Endodermal cell (in vitro differentiated cells): ENCODE data around the gene ALOX5AP. TPM values are rescaled to one million over a fixed set of nuclear protein-coding genes. Genes with fewer than 3 reads are reported as not detected.

Experiments
- DNase-seq: peaks from one replicate; pipeline ENCODE4 v3.0.0-alpha.2; 2017
- H3K27ac ChIP-seq: 2 replicates; pipeline ENCODE4 v1.5.1; 2013; ENCODE audit warnings: mild to moderate bottlenecking, low read depth, low read length, moderate library complexity
- H3K27me3 ChIP-seq: 2 replicates; pipeline ENCODE4 v1.6.1; 2013; ENCODE audit warnings: mild to moderate bottlenecking, low read length, moderate library complexity; ENCODE audit not compliant: insufficient read depth, control insufficient read depth, poor library complexity, severe bottlenecking
- H3K36me3 ChIP-seq: 2 replicates; pipeline ENCODE4 v1.7.0; 2013; ENCODE audit warnings: mild to moderate bottlenecking, low read length, moderate library complexity; ENCODE audit not compliant: control insufficient read depth, insufficient read depth
- H3K4me1 ChIP-seq: one replicate; pipeline ENCODE4 v1.7.0; 2013; ENCODE audit warnings: low read length; ENCODE audit not compliant: control insufficient read depth, insufficient read depth
- H3K4me3 ChIP-seq: 2 replicates; pipeline ENCODE4 v1.5.1; 2013; ENCODE audit warnings: mild to moderate bottlenecking, low read length, moderate library complexity
- H3K9ac ChIP-seq: 2 replicates; pipeline ENCODE4 v1.6.1; 2013; ENCODE audit warnings: mild to moderate bottlenecking, low read length, moderate library complexity; ENCODE audit not compliant: poor library complexity, severe bottlenecking; ENCODE audit errors: extremely low read depth
- H3K9me3 ChIP-seq: 2 replicates; pipeline ENCODE4 v1.6.1; 2013; ENCODE audit warnings: mild to moderate bottlenecking, low read length, moderate library complexity; ENCODE audit not compliant: control insufficient read depth
- H3K27ac Mint-ChIP-seq: 2 replicates; pipeline ENCODE4 v1.8.0; 2020; ENCODE audit warnings: mixed read lengths
- H3K27me3 Mint-ChIP-seq: 2 replicates; pipeline ENCODE4 v1.8.0; 2021; ENCODE audit warnings: mild to moderate bottlenecking, mixed read lengths; ENCODE audit not compliant: insufficient read depth
- H3K36me3 Mint-ChIP-seq: 2 replicates; pipeline ENCODE4 v1.8.0; 2020; ENCODE audit warnings: low read depth, mixed read lengths
- H3K4me1 Mint-ChIP-seq: 2 replicates; pipeline ENCODE4 v1.8.0; 2020; ENCODE audit warnings: mixed read lengths
- H3K4me3 Mint-ChIP-seq: 2 replicates; pipeline ENCODE4 v1.8.0; 2020; ENCODE audit warnings: mild to moderate bottlenecking, moderate library complexity, mixed read lengths
- H3K9me3 Mint-ChIP-seq: 2 replicates; pipeline ENCODE4 v1.8.0; 2020; ENCODE audit warnings: mild to moderate bottlenecking, mixed read lengths
- WGBS, 2 experiments: methylation state at CpG; one replicate each; pipeline versions ENCODE4 v1.1.5 to v1.1.7; 2013; ENCODE audit warnings: missing lambda C conversion rate in 2 of 2, mixed read lengths in 1 of 2; ENCODE audit not compliant: insufficient coverage in 1 of 2, insufficient read length in 1 of 2; 5-methylcytosine and 5-hydroxymethylcytosine counted together
- total RNA-seq, 2 donors: library from RNA; stranded (reverse); fragmentation: NEBNext Ultra II Directional in 1 of 2; extraction: Animal tissue kit (Norgen Biotek cat#: 25700) in 1 of 2; gene quantifications; 2 replicates in 1 of 2; 3 replicates in 1 of 2; pipeline ENCODE4 v1.2.1, GENCODE V29; 2021
- TF ChIP-seq, protein P1 (sequence below): fragments of 200-600 bp; sonication (generic); conservative IDR thresholded peaks from 2 replicates; pipeline ENCODE4 v1.5.0; 2021; ENCODE audit warnings: antibody characterized with exemption, mild to moderate bottlenecking

ALOX5AP gene
- total RNA-seq, 2 donors from 2014 or later: not detected

DNA sequence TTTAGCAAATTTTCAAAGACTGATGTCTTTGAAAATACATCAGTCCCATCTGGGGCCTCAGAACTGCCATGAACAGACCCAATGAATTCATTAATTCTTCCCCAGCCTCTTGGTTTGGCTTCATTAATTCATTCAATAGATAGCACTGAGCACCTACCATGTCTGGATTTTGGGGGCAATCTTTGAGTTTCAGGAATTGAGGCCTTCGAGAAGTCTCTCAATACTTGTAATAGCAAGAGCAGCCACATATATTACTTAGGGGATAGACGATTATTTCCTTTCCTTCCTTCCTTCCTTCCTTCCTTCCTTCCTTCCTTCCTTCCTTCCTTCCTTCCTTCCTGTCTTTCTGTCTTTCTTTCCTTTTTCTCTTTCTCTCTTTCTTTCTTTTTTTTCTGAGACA lies 64.8 kb downstream of the ALOX5AP start:
- WGBS, 2 experiments: 80 to 94% methylated on average over 1 to 2 of the region's 2 CpGs
- no peak overlapping the region for H3K9ac ChIP-seq
- H3K4me1 Mint-ChIP-seq: peaks cover 45% of the 10 kb centered on the region

DNA sequence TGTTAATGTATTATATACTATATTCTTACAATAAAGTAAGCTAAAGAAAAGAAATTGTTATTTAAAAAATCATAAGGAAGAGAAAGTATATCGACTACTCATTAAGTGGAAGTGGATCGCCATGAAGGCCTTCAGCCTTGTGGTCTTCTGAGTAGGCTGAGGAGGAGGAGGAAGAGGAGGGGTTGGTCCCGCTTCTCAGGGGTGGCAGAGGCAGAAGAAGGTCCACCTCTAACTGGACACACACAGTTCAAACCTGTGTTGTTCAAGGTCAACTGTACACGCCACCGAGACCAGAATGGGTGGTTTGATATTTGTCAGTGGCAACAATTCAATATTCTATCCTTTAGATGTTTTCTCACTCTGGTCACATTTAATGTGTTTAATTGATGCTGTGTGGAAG lies 67.2 kb downstream of the ALOX5AP start:
- H3K4me3 Mint-ChIP-seq: no peak overlapping the region
- peaks cover 14% of the 10 kb centered on the region for H3K4me1 ChIP-seq
- peaks cover 6% of the 10 kb centered on the region for H3K27me3 Mint-ChIP-seq
- H3K9me3 ChIP-seq: no peaks in the 10 kb centered on the region
- no peaks in the 10 kb centered on the region for H3K27me3 ChIP-seq
- no peak overlapping the region for H3K27ac ChIP-seq
- no peak overlapping the region for H3K9ac ChIP-seq
- H3K4me1 Mint-ChIP-seq: peaks cover 30% of the 10 kb centered on the region
- 95 to 100% methylated on average over 2 to 5 of the region's 5 CpGs for WGBS, 2 experiments
- DNase-seq: no peak
- no peaks in the 10 kb centered on the region for H3K9me3 Mint-ChIP-seq
- no peak overlapping the region for H3K4me3 ChIP-seq
- no peaks in the 10 kb centered on the region for H3K36me3 Mint-ChIP-seq
- H3K36me3 ChIP-seq: no peaks in the 10 kb centered on the region
- TF ChIP-seq, protein P1, sequence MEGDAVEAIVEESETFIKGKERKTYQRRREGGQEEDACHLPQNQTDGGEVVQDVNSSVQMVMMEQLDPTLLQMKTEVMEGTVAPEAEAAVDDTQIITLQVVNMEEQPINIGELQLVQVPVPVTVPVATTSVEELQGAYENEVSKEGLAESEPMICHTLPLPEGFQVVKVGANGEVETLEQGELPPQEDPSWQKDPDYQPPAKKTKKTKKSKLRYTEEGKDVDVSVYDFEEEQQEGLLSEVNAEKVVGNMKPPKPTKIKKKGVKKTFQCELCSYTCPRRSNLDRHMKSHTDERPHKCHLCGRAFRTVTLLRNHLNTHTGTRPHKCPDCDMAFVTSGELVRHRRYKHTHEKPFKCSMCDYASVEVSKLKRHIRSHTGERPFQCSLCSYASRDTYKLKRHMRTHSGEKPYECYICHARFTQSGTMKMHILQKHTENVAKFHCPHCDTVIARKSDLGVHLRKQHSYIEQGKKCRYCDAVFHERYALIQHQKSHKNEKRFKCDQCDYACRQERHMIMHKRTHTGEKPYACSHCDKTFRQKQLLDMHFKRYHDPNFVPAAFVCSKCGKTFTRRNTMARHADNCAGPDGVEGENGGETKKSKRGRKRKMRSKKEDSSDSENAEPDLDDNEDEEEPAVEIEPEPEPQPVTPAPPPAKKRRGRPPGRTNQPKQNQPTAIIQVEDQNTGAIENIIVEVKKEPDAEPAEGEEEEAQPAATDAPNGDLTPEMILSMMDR: no peak
- no peak overlapping the region for H3K27ac Mint-ChIP-seq

More for the DNA sequence above, 64.8 kb downstream of the ALOX5AP start:
- Histone ChIP-seq H3K27me3 (no peaks in the 10 kb centered on the region), H3K4me3 (no peak overlapping the region), H3K36me3 (no peaks in the 10 kb centered on the region), H3K4me1 (peaks cover 30% of the 10 kb centered on the region), H3K27ac (no peak overlapping the region), H3K9me3 (no peaks in the 10 kb centered on the region)
- H3K36me3 Mint-ChIP-seq: no peaks in the 10 kb centered on the region
- DNase-seq: no peak
- TF ChIP-seq, protein P1: no peak
- no peak overlapping the region for H3K27ac Mint-ChIP-seq
- peaks cover 9% of the 10 kb centered on the region for H3K27me3 Mint-ChIP-seq
- no peak overlapping the region for H3K4me3 Mint-ChIP-seq
- no peaks in the 10 kb centered on the region for H3K9me3 Mint-ChIP-seq

DNA sequence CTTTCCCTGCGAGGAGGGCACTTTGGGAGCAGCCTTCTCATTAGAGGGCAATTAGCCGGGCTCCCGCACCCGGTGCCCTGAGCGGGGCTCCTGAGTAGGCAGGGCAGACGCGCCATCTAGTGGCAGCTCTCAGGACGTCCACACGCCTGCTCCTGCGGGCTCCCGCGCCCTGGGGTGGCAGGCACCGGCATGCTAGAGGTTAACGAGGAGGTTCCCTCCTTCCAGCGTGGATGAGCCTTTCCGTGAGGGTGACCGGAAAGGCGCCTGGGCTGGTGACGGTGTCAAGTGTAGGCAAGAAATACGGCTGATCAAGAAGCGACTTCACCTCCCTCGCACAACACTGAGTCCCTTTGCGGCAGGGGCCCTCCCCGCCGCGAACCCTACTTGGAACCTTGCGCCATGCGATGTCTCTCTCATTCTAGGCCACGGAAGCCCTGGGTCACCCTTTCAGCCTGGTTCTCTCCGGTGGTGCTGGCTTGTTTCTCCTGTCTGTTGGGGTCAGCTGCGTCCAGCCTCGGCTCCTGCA lies 67.7 kb downstream of the ALOX5AP start:
- no peaks in the 10 kb centered on the region for H3K9me3 ChIP-seq
- peak; percentile 95 for DNase-seq
- peaks cover 25% of the 10 kb centered on the region for H3K4me1 Mint-ChIP-seq
- H3K36me3 Mint-ChIP-seq: no peaks in the 10 kb centered on the region
- no peaks in the 10 kb centered on the region for H3K36me3 ChIP-seq
- H3K27me3 ChIP-seq: no peaks in the 10 kb centered on the region
- TF ChIP-seq, protein P1: peak; percentile 98
- no peak overlapping the region for H3K9ac ChIP-seq
- H3K27ac ChIP-seq: no peak overlapping the region
- H3K4me3 ChIP-seq: no peak overlapping the region
- H3K27ac Mint-ChIP-seq: no peak overlapping the region
- peaks cover 9% of the 10 kb centered on the region for H3K4me1 ChIP-seq
- H3K4me3 Mint-ChIP-seq: peak overlapping the region; percentile 44
- peaks cover 6% of the 10 kb centered on the region for H3K27me3 Mint-ChIP-seq
- WGBS, 2 experiments: 37 to 52% methylated on average over 11 to 32 of the region's 32 CpGs
- no peaks in the 10 kb centered on the region for H3K9me3 Mint-ChIP-seq
